Transverse colon (tissue), 4 donors: ENCODE data around the gene CCM2.
"Not testable (repeated sequence)": the region's sequence is repeated elsewhere in the genome, so short reads cannot be mapped to it uniquely, and the experiment has no call there.

ENCODE experiments used
- EP300 ChIP-seq: sonication (generic); formaldehyde crosslinking; IDR thresholded peaks from one replicate; pipeline ENCODE4 v1.6.1; 2017; ENCODE audit warnings: antibody characterized with exemption, low read depth
- POLR2A ChIP-seq: fragments of 450-650 bp; IDR thresholded peaks from one replicate; pipeline ENCODE4 v1.6.1; 2016; ENCODE audit warnings: antibody characterized with exemption, mild to moderate bottlenecking, moderate library complexity
- POLR2AphosphoS5 ChIP-seq, 3 donors: sonication (generic); formaldehyde crosslinking; IDR thresholded peaks; one replicate each; pipeline ENCODE4 v1.6.1; 2016; ENCODE audit warnings: antibody characterized with exemption in 3 of 3
- TF ChIP-seq, protein P1 (sequence below), 5 experiments: fragments of 200-600 bp in 3 of 5; fragments of 450-650 bp in 2 of 5; sonication (generic) in 3 of 5; IDR thresholded peaks; 1 replicate in 2 of 5; 2 replicates in 3 of 5; pipeline ENCODE4 v1.5.1; 2016 to 2017; ENCODE audit warnings: antibody characterized with exemption in 5 of 5, inconsistent platforms in 3 of 5, mild to moderate bottlenecking in 2 of 5, moderate library complexity in 1 of 5

DNA sequence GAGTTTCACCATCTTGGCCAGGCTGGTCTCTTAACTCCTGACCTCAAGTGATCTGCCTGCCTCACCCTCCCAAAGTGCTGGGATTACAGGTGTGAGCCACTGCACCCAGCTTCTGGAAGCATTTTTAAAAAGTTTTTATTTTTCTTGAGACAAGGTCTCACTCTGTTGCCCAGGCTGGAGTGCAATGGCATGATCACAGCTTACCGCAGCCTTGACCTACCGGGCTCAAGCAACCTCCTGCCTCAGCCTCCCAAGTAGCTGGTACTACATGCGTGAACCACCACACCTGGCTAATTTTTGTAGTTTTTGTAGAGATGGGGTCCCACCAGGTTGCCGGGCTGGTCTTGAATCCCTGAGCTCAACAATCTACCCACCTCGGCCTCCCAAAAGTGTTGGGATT, 34.7 kb downstream of the CCM2 start:
- TF ChIP-seq, protein P1, sequence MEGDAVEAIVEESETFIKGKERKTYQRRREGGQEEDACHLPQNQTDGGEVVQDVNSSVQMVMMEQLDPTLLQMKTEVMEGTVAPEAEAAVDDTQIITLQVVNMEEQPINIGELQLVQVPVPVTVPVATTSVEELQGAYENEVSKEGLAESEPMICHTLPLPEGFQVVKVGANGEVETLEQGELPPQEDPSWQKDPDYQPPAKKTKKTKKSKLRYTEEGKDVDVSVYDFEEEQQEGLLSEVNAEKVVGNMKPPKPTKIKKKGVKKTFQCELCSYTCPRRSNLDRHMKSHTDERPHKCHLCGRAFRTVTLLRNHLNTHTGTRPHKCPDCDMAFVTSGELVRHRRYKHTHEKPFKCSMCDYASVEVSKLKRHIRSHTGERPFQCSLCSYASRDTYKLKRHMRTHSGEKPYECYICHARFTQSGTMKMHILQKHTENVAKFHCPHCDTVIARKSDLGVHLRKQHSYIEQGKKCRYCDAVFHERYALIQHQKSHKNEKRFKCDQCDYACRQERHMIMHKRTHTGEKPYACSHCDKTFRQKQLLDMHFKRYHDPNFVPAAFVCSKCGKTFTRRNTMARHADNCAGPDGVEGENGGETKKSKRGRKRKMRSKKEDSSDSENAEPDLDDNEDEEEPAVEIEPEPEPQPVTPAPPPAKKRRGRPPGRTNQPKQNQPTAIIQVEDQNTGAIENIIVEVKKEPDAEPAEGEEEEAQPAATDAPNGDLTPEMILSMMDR (IDR thresholded peaks at IDR 0.05) = not testable (repeated sequence)
- not testable (repeated sequence) for TF ChIP-seq POLR2A; POLR2AphosphoS5 (IDR thresholded peaks at IDR 0.05); EP300
